NT2/D1 (cell line): ENCODE results near the gene BCKDHA.
"Not testable (repeated sequence)": the region's sequence is repeated elsewhere in the genome, so short reads cannot be mapped to it uniquely, and the experiment has no call there.

ENCODE experiments used
- DNase-seq: peaks from one replicate; pipeline ENCODE4 v3.0.0-alpha.2; 2011; ENCODE audit warnings: low read depth, low spot score
- H3K27me3 ChIP-seq: 2 replicates; pipeline ENCODE4 v1.6.0; 2011; ENCODE audit warnings: mild to moderate bottlenecking; ENCODE audit not compliant: insufficient read length, insufficient read depth
- H3K36me3 ChIP-seq: 2 replicates; pipeline ENCODE4 v1.6.1; 2011; ENCODE audit warnings: mild to moderate bottlenecking, low read length, mixed read lengths; ENCODE audit not compliant: insufficient read depth, insufficient read length
- H3K4me1 ChIP-seq: 2 replicates; pipeline ENCODE4 v1.5.1; 2011; ENCODE audit not compliant: insufficient read depth, insufficient read length
- H3K4me3 ChIP-seq: 2 replicates; pipeline ENCODE4 v1.5.1; 2011; ENCODE audit warnings: low read depth; ENCODE audit not compliant: insufficient read length
- H3K9ac ChIP-seq: 2 replicates; pipeline ENCODE4 v1.6.0; 2011; ENCODE audit warnings: low read depth; ENCODE audit not compliant: insufficient read length
- H3K9me3 ChIP-seq: 2 replicates; pipeline ENCODE4 v1.5.1; 2011; ENCODE audit warnings: mild to moderate bottlenecking, low read length; ENCODE audit not compliant: insufficient read depth
- SUZ12 ChIP-seq: IDR thresholded peaks from 2 replicates; pipeline ENCODE4 v1.6.1; 2011; ENCODE audit not compliant: insufficient read length, insufficient read depth; ENCODE audit errors: extremely low read depth
- YY1 ChIP-seq: IDR thresholded peaks from 2 replicates; pipeline ENCODE4 v1.6.1; 2011; ENCODE audit not compliant: insufficient read length, insufficient read depth
- ZNF274 ChIP-seq: IDR thresholded peaks from 2 replicates; pipeline ENCODE4 v1.6.1; 2011; ENCODE audit warnings: mild to moderate bottlenecking, low read depth, low read length

Gene BCKDHA

GRCh38 chr19:41407271-41407670, 9.7 kb downstream of the BCKDHA start:
- H3K9ac ChIP-seq: peak overlapping the region; percentile 76
- peaks cover 17% of the 10 kb centered on the region for H3K4me1 ChIP-seq
- peak; percentile 30 for DNase-seq
- peaks cover 5% of the 10 kb centered on the region for H3K36me3 ChIP-seq
- no peak overlapping the region for H3K4me3 ChIP-seq
- H3K27me3 ChIP-seq: no peaks in the 10 kb centered on the region
- no peak for TF ChIP-seq YY1
- no peak for TF ChIP-seq SUZ12
- no peak for TF ChIP-seq ZNF274
- H3K9me3 ChIP-seq: no peaks in the 10 kb centered on the region

GRCh38 chr19:41408256-41408655, 10.6 kb downstream of the BCKDHA start:
- H3K27me3 ChIP-seq: no peaks in the 10 kb centered on the region
- peaks cover 9% of the 10 kb centered on the region for H3K36me3 ChIP-seq
- H3K9me3 ChIP-seq: no peaks in the 10 kb centered on the region
- H3K9ac ChIP-seq: no peak overlapping the region
- DNase-seq: no peak
- H3K4me3 ChIP-seq: no peak overlapping the region
- TF ChIP-seq SUZ12: no peak
- TF ChIP-seq YY1: no peak
- TF ChIP-seq ZNF274: no peak
- peaks cover 17% of the 10 kb centered on the region for H3K4me1 ChIP-seq

GRCh38 chr19:41408846-41409245, 11.2 kb downstream of the BCKDHA start:
- H3K9ac ChIP-seq: peak overlapping the region; percentile 17
- H3K4me1 ChIP-seq: peaks cover 17% of the 10 kb centered on the region
- H3K4me3 ChIP-seq: not testable (repeated sequence)

GRCh38 chr19:41409288-41409687, 11.7 kb downstream of the BCKDHA start:
- Histone ChIP-seq H3K27me3 (no peaks in the 10 kb centered on the region), H3K9ac (no peak overlapping the region), H3K9me3 (no peaks in the 10 kb centered on the region), H3K4me3 (no peak overlapping the region), H3K4me1 (peaks cover 17% of the 10 kb centered on the region), H3K36me3 (peaks cover 16% of the 10 kb centered on the region)
- no peak for DNase-seq
- no peak for TF ChIP-seq ZNF274
- TF ChIP-seq YY1: no peak
- no peak for TF ChIP-seq SUZ12

More at GRCh38 chr19:41408846-41409245, 11.2 kb downstream of the BCKDHA start:
- not testable (repeated sequence) for H3K27me3 ChIP-seq, H3K9me3 ChIP-seq, DNase-seq
- H3K36me3 ChIP-seq: peaks cover 14% of the 10 kb centered on the region

GRCh38 chr19:41410336-41411054, 12.9 kb downstream of the BCKDHA start:
- no peak for DNase-seq
- Histone ChIP-seq H3K27me3 (no peaks in the 10 kb centered on the region), H3K36me3 (peaks cover 28% of the 10 kb centered on the region), H3K9ac (no peak overlapping the region), H3K4me1 (peaks cover 17% of the 10 kb centered on the region), H3K4me3 (no peak overlapping the region), H3K9me3 (no peaks in the 10 kb centered on the region)
- TF ChIP-seq YY1 (no peak), ZNF274 (no peak), SUZ12 (no peak)

GRCh38 chr19:41411100-41411967, 13.7 kb downstream of the BCKDHA start:
- no peak overlapping the region for H3K9ac ChIP-seq
- no peak overlapping the region for H3K4me3 ChIP-seq
- TF ChIP-seq SUZ12 (no peak), YY1 (no peak), ZNF274 (no peak)
- peaks cover 28% of the 10 kb centered on the region for H3K36me3 ChIP-seq
- peaks cover 9% of the 10 kb centered on the region for H3K4me1 ChIP-seq
- DNase-seq: no peak
- H3K9me3 ChIP-seq: no peaks in the 10 kb centered on the region
- H3K27me3 ChIP-seq: no peaks in the 10 kb centered on the region

DNA sequence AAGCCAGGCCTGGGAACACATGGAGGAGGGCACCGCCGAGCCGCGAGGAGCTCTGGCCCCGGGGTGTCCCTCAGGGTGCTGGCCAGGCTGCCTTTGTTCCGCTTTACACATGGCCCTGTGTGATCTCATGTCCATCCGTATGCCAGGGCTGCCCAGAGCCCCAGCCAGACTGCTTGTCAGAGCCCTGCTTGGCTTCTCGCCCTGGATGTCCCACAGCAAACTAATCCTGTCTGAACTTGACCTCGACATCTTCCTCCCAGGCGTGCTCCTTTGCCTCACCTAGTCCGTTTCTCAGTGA, 14.3 kb downstream of the BCKDHA start:
- H3K4me1 ChIP-seq: peaks cover 9% of the 10 kb centered on the region
- TF ChIP-seq YY1 (no peak), ZNF274 (no peak), SUZ12 (no peak)
- H3K36me3 ChIP-seq: peaks cover 28% of the 10 kb centered on the region
- H3K27me3 ChIP-seq: no peaks in the 10 kb centered on the region
- DNase-seq: no peak
- no peak overlapping the region for H3K9ac ChIP-seq
- no peaks in the 10 kb centered on the region for H3K9me3 ChIP-seq
- H3K4me3 ChIP-seq: no peak overlapping the region
